Measurements from ENCODE around the gene ATRIP.

The ATRIP gene

DNA sequence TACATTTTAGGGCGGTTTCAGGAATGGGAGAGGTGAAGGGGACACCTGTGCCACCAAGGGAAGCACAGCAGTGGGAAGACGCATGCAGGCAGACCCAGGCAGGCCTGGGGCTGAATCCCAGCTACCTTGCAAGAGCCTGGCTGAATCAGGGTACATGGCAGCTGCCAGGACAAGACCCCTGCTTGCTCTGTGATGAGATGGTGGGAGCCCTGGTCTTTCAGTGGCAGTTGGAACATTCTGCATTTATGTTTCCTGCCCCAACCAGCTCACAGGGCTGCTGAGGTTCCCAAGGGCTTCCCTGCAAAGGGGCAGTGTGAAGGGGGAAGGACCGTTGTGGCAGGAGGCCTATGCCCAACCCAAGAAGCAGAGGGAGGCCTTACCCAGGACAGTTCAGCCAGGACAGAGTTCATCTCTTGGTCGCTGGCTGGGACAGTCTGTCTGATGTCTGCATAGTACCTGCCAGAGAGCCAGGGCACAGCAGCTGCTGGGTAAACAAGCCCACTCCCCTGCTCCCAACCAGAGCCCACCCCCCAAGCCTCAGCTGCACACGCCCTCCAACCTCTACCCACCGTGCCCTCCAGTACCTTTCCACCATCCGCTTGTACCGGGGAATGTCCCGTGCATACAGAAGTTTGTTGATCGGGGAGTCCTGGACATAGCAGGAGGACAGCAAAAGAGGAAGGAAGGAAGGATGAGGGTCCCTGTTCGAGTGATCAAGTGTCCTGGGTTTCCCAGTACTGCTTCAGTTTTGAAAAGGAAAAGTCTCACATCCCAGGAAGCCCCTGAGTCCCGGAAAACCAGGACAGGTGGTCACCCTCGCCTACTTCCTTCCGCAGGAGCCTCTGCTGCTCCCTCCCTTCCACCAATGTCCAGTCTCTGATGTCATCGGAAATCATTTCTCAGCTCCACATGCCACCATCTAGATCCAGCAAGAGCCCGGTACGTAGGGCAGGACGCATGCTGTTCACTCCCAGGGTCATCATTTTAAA, 39.8 kb upstream of the ATRIP start:
- no peak for DNase-seq (ENCODE audit: low spot score)
- Histone ChIP-seq H3K27ac (peak overlapping the region in 1 of 2 donors; percentile 89), H3K4me3 (no peak overlapping the region)
- TF ChIP-seq, protein P1, sequence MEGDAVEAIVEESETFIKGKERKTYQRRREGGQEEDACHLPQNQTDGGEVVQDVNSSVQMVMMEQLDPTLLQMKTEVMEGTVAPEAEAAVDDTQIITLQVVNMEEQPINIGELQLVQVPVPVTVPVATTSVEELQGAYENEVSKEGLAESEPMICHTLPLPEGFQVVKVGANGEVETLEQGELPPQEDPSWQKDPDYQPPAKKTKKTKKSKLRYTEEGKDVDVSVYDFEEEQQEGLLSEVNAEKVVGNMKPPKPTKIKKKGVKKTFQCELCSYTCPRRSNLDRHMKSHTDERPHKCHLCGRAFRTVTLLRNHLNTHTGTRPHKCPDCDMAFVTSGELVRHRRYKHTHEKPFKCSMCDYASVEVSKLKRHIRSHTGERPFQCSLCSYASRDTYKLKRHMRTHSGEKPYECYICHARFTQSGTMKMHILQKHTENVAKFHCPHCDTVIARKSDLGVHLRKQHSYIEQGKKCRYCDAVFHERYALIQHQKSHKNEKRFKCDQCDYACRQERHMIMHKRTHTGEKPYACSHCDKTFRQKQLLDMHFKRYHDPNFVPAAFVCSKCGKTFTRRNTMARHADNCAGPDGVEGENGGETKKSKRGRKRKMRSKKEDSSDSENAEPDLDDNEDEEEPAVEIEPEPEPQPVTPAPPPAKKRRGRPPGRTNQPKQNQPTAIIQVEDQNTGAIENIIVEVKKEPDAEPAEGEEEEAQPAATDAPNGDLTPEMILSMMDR (IDR thresholded peaks at IDR 0.05): no peak

DNA sequence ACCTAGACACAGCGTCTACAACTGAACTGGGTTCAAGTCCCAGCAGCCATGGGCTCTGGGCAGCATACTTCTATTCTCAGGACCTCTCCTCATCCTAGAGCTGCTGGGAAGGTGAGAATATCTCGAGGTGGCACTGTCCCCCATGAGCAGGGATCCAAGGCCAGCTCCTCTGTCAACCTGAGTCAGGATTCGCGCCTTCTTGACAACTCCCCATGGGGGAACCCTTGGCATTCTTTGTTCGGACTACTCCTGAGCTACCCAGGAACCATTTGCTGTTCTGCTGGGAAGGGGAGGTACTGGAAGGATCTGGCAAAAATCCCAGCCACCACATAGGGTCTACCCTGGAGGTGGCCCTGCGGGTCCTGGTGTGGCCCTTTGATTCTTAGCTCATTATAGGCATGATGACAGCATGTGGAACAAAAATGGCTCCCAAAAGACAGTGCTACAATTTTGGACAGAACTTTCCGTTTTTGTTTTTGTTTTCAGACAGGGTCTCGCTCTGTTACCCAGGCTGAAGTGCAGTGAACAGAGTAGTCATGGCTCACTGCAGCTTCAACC, 38.9 kb upstream of the ATRIP start:
- Histone ChIP-seq H3K4me3 (no peak overlapping the region), H3K27ac (peak overlapping the region in 1 of 2 donors; percentile 38)
- no peak for DNase-seq (ENCODE audit: low spot score)
- TF ChIP-seq, protein P1 (IDR thresholded peaks at IDR 0.05): no peak

DNA sequence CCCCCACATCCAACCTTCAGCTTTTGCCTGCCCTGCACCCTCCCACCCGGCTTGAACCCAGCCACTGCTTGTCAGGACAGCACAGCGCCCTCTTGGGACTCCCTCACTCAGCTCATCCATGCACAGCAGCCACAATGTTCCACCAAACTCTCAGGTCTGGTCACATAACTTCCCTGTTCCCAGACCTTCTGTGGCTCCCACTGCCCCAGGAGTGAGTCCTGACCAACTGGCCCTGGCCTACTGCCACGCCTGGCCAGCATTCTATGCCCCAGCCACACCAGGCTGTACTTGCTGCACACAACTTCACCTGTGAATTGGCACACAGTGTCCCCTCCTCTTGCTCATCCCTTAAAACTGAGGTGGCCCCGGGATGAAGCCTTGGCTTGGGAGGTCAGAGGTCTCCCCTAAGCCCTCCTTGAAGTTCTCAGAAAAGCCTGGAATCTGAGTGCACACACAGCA, 37.7 kb upstream of the ATRIP start:
- peak; percentile 71 for DNase-seq (ENCODE audit: low spot score)
- H3K27ac ChIP-seq: peak overlapping the region in 1 of 2 donors; percentile 38
- no peak overlapping the region for H3K4me3 ChIP-seq
- TF ChIP-seq, protein P1 (IDR thresholded peaks at IDR 0.05): no peak

DNA sequence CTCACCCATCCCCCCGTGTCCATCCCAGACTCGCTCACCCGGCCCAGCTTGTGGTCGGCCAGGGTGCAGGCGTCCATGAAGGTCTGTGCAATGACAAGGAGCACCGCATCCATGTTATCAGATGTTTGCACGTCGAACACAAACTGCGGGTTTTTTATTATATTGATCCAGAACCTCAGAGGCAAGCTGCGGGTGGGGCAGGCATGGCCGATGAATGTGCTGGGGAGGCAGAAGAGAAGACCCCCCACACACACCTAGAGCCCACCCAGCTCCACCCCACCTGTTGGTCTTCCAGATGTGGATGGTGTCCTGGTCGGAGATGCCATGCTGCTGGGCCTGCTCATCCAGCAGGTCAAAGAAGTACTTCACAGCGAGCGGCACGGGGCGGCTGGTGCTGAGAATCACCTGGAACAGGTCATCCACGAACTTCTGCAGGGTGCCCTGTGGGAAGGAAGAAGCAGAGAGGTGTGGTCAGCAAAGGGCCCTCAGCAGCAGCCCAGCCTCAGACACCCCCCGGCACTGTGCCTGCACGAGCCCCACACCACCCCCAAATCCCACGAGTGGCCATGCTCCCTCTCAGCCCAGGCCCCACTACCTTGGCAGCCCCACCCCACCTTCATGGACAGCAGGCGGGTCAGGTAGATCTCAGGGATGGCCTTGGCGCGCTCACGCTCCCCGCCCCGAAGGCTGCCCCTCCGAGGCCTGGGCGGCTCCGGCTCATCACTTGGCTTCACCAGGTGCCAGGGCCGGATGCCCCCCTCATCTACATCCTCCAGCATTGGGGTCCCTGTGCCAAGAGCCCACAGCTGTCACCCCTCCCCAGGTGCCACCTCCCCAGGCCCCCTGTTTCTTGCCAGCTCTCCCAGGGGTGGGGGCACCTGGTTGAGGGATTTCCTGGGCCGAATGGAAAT, 37.0 kb upstream of the ATRIP start:
- peak; percentile 70 for DNase-seq (ENCODE audit: low spot score)
- peak overlapping the region in 1 of 2 donors; percentile 38 for H3K27ac ChIP-seq
- TF ChIP-seq, protein P1 (IDR thresholded peaks at IDR 0.05): no peak

DNA sequence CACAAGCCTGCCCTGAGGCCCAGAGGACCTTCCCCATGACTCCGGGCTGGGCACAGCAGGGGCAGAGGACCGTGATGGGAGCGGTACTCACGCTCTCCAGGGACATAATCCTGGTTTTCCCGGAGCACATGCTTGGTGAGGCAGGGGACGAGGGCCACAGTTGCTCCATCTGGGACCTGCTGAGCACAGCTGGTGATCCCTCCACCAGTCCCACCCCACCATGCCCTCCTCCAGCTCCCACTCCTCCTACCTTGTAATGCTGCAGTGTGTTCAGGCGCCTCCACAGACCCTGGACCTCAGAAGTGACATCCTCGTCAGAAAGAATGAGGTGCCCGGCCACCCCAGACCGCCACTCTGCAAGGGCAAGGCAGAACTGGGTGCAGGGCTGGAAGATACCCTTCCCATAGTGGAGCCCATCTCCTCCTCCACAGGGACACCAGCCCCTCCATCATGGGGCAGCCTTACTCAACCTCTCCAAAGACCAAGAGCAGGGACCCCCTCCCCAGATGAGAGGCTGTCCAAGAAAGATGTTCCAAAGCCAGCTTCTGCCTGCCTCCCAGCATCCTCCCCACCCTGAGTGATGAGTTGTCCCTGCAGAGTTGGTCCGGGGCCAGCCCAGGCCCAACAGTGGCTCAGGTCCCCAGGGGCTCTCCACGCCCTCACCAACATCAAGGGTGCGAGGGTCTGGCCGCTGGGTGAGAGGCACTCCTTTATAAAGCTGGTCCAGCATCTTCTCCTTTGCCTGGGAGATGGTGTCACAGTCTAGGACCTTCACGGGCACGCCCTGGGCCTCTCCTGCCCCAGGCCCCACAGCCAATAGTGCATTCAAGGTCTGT, 36.1 kb upstream of the ATRIP start:
- Histone ChIP-seq H3K4me3 (no peak overlapping the region), H3K27ac (peak overlapping the region in 1 of 2 donors; percentile 11)
- TF ChIP-seq, protein P1 (IDR thresholded peaks at IDR 0.05): no peak
- DNase-seq (ENCODE audit: low spot score): no peak

More for the DNA sequence above, 37.0 kb upstream of the ATRIP start:
- H3K4me3 ChIP-seq: no peak overlapping the region

DNA sequence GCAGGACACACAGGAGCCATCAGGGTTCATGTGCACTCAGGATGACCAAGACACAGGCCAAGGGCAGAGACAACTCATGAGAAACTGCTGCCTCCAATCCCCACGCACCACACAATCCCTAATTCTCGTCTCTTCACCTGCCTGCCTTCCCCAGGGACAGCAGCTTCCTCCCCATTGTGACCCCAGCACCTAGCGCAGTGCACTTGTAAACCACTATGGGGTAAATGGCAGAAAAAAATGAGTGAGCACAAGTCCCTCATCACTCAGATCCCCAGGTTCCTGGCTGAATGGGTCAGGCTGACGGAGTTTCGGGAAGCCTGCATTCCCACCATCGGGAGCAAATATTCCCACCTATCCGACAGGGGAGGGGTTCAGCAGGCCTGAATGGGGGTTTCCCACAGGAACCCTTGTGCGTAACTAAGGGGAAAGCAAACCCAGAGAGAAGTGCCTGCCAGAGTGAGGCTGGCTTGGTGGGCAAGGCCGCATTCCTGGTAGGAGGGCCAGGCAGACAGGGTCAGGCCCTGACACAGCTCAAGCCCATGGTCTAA, 35.4 kb upstream of the ATRIP start:
- Histone ChIP-seq H3K4me3 (no peak overlapping the region), H3K27ac (peak overlapping the region in 1 of 2 donors; percentile 85)
- TF ChIP-seq, protein P1 (IDR thresholded peaks at IDR 0.05): no peak
- no peak for DNase-seq (ENCODE audit: low spot score)
